ENCODE data around the gene SEMA4D. TPM values are rescaled to one million over a fixed set of nuclear protein-coding genes. Genes with fewer than 3 reads are reported as not detected.

Gene SEMA4D
- total and polyA plus RNA-seq, 12 donors, result 2.3 to 51.0 (median 20.2) TPM

GRCh38 chr9:89350988-89351557 lies 146.8 kb downstream of the SEMA4D start:
- Histone ChIP-seq H3K4me1 (peaks cover 0 to 30% (median 21%) of the 10 kb centered on the region in 9 donors), H3K27ac (peak overlapping the region in 1 of 10 donors; percentile 69), H3K27me3 (no peaks in the 10 kb centered on the region), H3K36me3 (peaks cover 0 to 100% (median 78%) of the 10 kb centered on the region in 9 donors), H3K9me3 (no peaks in the 10 kb centered on the region), H3K4me3 (no peak overlapping the region)
- 67 to 79% methylated on average over 2 of the region's 2 CpGs for WGBS, 2 donors
- DNase-seq, result no peak
- intact Hi-C loops (cut with DNase I), result loop anchor here in 1 of 10 donors (10.0 kb wide), 1 partner anchor 194 kb away; no protein-coding TSS in a partner anchor
- TF ChIP-seq CTCF (IDR thresholded peaks at IDR 0.05), result no peak
- ATAC-seq, result peak in 1 of 8 donors; percentile 26

GRCh38 chr9:89349607-89350006 lies 148.3 kb downstream of the SEMA4D start:
- ATAC-seq, result no peak
- H3K36me3 ChIP-seq, result peaks cover 0 to 100% (median 81%) of the 10 kb centered on the region in 9 donors
- H3K4me1 ChIP-seq, result peaks cover 0 to 30% (median 21%) of the 10 kb centered on the region in 9 donors
- H3K27ac ChIP-seq, result no peak overlapping the region
- DNase-seq, result no peak
- TF ChIP-seq CTCF (IDR thresholded peaks at IDR 0.05), result no peak
- no peaks in the 10 kb centered on the region for H3K9me3 ChIP-seq
- WGBS, 2 donors, result 93 to 99% methylated on average over 6 of the region's 6 CpGs
- H3K27me3 ChIP-seq, result no peaks in the 10 kb centered on the region
- intact Hi-C loops (cut with DNase I), result loop anchor here in 1 of 10 donors (10.0 kb wide), 1 partner anchor 195 kb away; no protein-coding TSS in a partner anchor
- no peak overlapping the region for H3K4me3 ChIP-seq

- H3K36me3 ChIP-seq, result peaks cover 0 to 100% (median 83%) of the 10 kb centered on the region in 9 donors
- H3K9me3 ChIP-seq, result no peaks in the 10 kb centered on the region
- WGBS, 2 donors, result 93 to 98% methylated on average over 5 of the region's 5 CpGs
- no peaks in the 10 kb centered on the region for H3K27me3 ChIP-seq
- intact Hi-C loops (cut with DNase I), result no loop called here
- H3K27ac ChIP-seq, result no peak overlapping the region
- H3K4me3 ChIP-seq, result no peak overlapping the region
- no peak for TF ChIP-seq CTCF (IDR thresholded peaks at IDR 0.05)
- peaks cover 0 to 18% (median 11%) of the 10 kb centered on the region in 9 donors for H3K4me1 ChIP-seq
- DNase-seq (no peak), ATAC-seq (no peak)
Measured at GRCh38 chr9:89347651-89348050, 150.3 kb downstream of the SEMA4D start.

GRCh38 chr9:89346696-89347095 lies 151.2 kb downstream of the SEMA4D start:
- no peaks in the 10 kb centered on the region for H3K27me3 ChIP-seq
- peaks cover 0 to 8% (median 3%) of the 10 kb centered on the region in 9 donors for H3K4me1 ChIP-seq
- intact Hi-C loops (cut with DNase I), result no loop called here
- DNase-seq, result no peak
- no peak for TF ChIP-seq CTCF (IDR thresholded peaks at IDR 0.05)
- H3K4me3 ChIP-seq, result no peak overlapping the region
- H3K9me3 ChIP-seq, result no peaks in the 10 kb centered on the region
- H3K36me3 ChIP-seq, result peaks cover 0 to 100% (median 82%) of the 10 kb centered on the region in 9 donors
- no peak for ATAC-seq
- no peak overlapping the region for H3K27ac ChIP-seq
- WGBS, 2 donors, result 80 to 82% methylated on average over 9 of the region's 9 CpGs

All from heart right ventricle (tissue), 16 donors.